Dermis microvascular lymphatic vessel endothelial cell (primary cell): ENCODE measurements around the gene ADGRL3. TPM values are rescaled to one million over a fixed set of nuclear protein-coding genes. Genes with fewer than 3 reads are reported as not detected.
"Not testable (repeated sequence)": the region's sequence is repeated elsewhere in the genome, so short reads cannot be mapped to it uniquely, and the experiment has no call there.

Experiments used
- DNase-seq, 2 donors: peaks; one replicate each; pipeline versions ENCODE4 v3.0.0 to v3.0.0-alpha.2; 2010; ENCODE audit warnings: low read depth in 2 of 2
- total RNA-seq: library from RNA; depleted of rRNA; stranded (reverse); fragments of >200 nt; gene quantifications from 2 replicates; pipeline ENCODE4 v1.2.1, GENCODE V29; 2014

ADGRL3 gene
- total RNA-seq, 1 donor from 2014 or later = 0.13 TPM

DNA sequence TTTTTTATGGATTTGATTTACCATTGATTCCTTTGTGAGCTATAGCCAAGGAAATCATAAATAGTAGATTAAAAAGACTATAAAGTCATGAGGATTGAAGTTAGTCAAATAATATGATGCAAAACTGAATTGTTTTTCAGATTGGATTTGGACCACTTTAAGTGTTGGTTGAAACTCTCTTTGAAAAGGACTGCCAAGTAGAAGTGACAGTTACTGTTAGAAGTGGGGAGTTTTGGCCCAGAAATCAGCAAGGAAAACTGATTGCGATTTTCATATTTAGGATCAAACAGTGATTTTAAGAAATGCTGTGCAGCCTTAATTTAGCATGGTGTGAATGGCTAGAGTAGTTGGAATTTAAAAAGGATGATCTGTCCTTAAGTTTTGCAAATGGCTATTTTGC is 4.9 kb downstream of the ADGRL3 start:
- DNase-seq = no peak

GRCh38 chr4:61207156-61207555 is 7.0 kb downstream of the ADGRL3 start:
- not testable (repeated sequence) for DNase-seq

DNA sequence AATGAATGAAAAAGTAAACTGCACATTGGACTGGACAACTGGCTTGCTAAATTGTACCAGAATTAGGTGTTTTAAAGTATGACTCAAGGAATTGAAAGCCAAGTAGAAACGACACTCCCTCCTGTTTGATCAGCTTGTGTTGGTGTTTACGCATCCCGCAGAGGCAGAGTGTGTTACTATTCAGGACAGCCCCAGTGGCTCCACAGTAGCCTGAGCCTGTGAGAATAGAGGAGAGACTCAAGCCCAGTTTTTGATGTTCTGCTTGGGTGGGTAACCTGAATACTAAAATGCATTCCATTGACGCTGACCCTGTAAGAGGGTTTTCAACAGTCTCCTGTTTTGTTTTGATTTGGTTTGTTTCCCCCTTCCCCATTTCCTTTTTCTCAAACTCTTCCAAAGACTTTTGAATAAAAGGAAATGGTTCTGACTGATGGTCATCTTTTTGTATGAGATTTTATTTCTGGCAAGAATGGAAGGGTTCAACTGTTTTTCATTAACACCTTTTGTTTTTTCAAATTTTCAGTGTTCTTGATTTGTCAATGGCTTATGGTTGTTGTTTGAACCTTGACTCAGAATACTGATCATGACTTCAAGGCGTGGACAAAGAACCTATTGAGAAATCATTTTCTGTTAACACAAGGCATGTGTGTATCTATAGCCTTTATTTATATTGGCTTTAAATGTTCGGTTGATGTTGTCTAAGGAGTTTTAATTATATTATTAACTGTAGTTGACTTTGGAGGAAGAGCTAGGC is 10.2 kb downstream of the ADGRL3 start:
- DNase-seq = no peak

GRCh38 chr4:61211781-61212180 is 11.7 kb downstream of the ADGRL3 start:
- no peak for DNase-seq

- DNase-seq = no peak
Measured at GRCh38 chr4:61212788-61213187, 12.7 kb downstream of the ADGRL3 start.

DNA sequence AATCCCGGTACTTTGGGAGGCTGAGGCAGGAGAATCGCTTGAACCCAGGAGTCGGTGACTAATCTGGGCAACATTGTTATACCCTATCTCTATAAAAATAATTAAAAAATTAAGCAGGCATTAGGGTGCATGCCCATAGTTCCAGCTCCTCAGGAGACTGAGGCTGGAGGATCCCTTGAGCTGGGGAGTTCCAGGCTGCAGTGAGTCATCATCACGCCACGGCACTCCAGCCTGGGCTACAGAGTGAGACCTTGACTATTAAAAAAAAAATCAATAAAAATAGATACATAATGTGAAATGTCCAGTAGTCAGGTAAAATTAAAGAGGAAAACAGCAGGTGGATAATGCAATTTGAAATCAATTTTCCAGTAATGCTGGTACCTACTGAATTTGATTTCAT is 14.6 kb downstream of the ADGRL3 start:
- no peak for DNase-seq

DNA sequence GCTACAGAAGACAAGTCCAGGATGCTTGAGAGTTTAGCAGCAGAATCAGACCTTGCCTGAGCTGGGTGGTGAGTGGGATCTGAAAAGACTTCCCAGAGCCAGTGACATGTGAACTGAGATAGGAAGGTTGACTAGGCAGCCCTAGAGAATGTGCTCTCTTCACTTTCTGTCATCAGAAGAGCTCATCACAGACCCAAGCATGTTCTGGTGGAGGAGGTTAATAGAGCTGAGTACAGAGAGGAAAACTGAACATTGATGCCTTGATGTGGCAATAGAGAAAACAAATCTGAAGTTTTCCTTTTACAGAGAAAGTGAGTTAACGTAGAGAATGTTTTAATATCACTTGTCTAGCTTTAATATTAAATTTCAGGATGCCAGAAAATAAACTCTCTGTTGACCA is 17.1 kb downstream of the ADGRL3 start:
- DNase-seq = no peak

DNA sequence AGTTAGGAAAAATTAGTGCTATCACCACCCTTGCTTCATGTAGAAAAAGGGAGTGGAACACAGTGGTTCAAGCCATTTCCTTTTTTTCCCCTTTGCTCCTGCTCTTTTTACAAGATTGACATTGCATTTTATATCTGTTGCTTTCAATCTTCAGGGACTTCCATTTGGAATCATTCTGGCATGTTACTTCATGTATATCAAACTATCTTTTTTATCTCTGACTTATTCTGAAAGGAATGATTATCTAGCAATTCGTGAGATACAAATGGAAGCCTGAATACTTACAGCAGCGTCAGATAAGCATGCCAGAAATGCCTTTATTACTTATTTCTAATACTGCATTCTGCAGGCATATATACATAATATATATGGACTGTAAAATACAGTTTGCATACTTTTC is 20.4 kb downstream of the ADGRL3 start:
- DNase-seq = no peak

- no peak for DNase-seq
Measured at GRCh38 chr4:61223385-61223784, 23.3 kb downstream of the ADGRL3 start.

- DNase-seq = no peak
Measured at GRCh38 chr4:61224573-61224972, 24.4 kb downstream of the ADGRL3 start.

GRCh38 chr4:61225656-61226055 is 25.5 kb downstream of the ADGRL3 start:
- no peak for DNase-seq

- DNase-seq = no peak
Measured at GRCh38 chr4:61231421-61231820, 31.3 kb downstream of the ADGRL3 start.

DNA sequence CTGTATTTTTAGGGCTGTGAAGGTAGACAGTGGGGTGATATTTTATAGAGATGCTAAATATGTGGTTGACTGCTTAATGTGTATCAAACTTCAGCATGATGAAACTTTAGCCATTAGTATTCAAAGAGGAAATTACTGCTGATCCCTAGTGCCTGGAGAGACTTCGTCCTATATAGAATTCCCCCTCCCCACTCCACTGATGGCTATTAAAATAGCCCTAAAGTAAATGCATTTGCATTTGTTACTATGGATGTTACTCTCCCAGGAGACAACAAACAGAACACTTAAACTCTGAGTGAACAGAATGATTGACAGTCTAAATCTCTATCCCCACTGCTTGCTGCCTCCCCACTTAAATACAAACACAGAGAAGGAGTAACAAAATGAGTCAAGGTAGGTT is 39.1 kb downstream of the ADGRL3 start:
- DNase-seq = no peak

- no peak for DNase-seq
Measured at GRCh38 chr4:61243962-61244361, 43.8 kb downstream of the ADGRL3 start.

GRCh38 chr4:61245069-61245714 is 45.1 kb downstream of the ADGRL3 start:
- no peak for DNase-seq

GRCh38 chr4:61246034-61246433 is 45.9 kb downstream of the ADGRL3 start:
- no peak for DNase-seq

DNA sequence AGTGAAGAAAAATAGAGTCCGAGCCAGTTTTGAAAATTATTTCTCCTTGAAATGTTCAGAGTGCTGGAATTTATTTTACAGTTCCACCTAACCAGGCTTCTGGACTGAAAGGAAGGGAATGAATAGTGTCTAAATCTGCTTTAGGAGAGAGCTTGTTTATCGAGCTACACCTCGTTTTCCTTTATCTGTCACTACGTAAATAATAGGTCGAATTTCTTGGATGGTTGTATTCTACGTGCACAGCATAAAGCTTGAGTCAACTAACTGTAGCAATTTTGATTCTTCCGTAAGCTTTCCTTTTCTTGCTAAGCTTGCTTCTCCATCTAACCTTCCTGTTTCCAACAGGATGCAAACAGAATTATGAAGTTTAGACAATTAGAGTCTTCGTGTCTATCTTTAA is 48.6 kb downstream of the ADGRL3 start:
- DNase-seq = no peak

- DNase-seq = no peak
Measured at GRCh38 chr4:61251129-61251528, 51.0 kb downstream of the ADGRL3 start.

DNA sequence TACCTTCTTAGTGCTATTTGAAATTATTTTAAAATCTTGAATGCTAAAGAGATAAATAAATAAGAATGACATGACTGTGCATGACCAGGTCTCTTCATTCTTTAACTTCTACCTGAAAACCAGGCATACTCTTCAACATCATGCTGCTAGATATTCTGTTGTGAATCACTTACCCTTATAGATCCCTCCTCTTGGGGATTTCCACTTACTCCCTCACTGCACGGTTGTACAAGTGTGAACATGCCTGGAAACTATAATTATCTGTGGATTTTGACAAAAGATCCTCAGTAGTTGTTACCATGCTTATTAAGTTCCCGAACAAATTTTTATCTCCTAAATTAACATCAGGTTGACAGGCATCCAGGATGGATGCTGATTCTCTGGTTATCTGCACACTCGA is 54.3 kb downstream of the ADGRL3 start:
- no peak for DNase-seq

DNA sequence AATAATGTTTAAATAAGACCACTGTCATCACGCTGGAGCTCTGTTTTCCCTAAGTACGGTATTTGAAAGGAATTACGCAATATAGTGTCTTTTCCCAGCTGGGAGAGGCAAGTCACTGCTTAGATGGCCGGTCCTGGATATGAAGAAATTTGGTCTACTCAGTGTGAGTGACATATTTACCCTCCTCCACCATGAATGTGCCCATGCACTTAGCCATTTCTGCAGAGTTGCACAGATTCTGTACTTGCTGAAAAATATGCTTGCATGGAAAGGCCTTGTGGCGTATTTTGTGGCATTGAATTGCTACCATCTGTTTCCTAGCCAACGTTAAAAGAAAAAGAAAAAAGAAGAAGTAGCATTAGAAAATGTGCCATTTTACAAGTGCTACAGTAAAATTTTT is 73.1 kb downstream of the ADGRL3 start:
- no peak for DNase-seq

DNA sequence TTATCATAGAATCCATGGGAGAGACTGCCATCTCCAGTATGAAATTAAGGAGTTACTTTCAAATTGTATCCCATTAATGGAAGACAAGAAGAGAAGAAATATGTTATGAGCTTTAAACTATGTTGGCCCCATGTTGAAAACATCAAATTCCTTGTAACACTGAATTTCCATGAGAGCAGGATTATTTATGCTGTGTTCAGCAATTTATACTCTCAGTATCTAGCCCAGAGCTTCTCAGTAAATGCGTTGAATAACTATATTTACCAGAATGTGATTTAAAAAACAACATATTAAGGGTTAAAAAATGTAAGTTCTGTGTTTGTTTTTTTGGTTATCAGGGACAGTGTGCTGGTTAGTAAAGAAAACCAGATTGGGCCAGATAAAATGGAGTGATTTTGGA is 74.2 kb downstream of the ADGRL3 start:
- no peak for DNase-seq

- no peak for DNase-seq
Measured at GRCh38 chr4:61275241-61275640, 75.1 kb downstream of the ADGRL3 start.

GRCh38 chr4:61276029-61276428 is 75.9 kb downstream of the ADGRL3 start:
- DNase-seq = no peak
